ENCODE measurements around the gene NEDD4. TPM values are rescaled to one million over a fixed set of nuclear protein-coding genes. Genes with fewer than 3 reads are reported as not detected.

Gene NEDD4
- total RNA-seq, 2 donors from 2014 or later = 7.2 to 10.0 TPM

DNA sequence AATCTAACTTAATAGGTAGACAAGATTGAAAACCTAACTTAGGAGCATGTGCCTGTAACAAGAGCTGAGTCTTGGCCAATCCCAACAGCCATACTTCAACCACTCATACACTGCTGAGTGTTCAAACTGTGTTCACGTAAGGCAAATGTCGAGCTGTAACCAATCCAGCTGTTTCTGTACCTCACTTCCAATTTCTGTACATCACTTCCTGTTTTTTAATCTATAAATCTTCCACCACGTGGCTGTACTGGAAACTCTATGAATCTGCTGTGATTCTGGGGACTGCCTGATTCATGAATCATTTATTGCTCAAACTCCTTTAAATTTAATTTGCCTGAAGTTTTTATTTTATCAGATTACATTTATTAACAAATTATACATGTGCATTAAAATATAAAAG lies 44.6 kb upstream of the NEDD4 start:
- Histone ChIP-seq H3K4me3 (no peak overlapping the region), H3K27ac (no peak overlapping the region), H3K36me3 (no peaks in the 10 kb centered on the region), H3K27me3 (no peaks in the 10 kb centered on the region), H3K9me3 (no peaks in the 10 kb centered on the region), H3K4me1 (peaks cover 0 to 4% of the 10 kb centered on the region in 2 donors)
- DNase-seq (ENCODE audit: low spot score) = no peak
- TF ChIP-seq, protein P1, sequence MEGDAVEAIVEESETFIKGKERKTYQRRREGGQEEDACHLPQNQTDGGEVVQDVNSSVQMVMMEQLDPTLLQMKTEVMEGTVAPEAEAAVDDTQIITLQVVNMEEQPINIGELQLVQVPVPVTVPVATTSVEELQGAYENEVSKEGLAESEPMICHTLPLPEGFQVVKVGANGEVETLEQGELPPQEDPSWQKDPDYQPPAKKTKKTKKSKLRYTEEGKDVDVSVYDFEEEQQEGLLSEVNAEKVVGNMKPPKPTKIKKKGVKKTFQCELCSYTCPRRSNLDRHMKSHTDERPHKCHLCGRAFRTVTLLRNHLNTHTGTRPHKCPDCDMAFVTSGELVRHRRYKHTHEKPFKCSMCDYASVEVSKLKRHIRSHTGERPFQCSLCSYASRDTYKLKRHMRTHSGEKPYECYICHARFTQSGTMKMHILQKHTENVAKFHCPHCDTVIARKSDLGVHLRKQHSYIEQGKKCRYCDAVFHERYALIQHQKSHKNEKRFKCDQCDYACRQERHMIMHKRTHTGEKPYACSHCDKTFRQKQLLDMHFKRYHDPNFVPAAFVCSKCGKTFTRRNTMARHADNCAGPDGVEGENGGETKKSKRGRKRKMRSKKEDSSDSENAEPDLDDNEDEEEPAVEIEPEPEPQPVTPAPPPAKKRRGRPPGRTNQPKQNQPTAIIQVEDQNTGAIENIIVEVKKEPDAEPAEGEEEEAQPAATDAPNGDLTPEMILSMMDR (IDR thresholded peaks at IDR 0.05) = no peak

DNA sequence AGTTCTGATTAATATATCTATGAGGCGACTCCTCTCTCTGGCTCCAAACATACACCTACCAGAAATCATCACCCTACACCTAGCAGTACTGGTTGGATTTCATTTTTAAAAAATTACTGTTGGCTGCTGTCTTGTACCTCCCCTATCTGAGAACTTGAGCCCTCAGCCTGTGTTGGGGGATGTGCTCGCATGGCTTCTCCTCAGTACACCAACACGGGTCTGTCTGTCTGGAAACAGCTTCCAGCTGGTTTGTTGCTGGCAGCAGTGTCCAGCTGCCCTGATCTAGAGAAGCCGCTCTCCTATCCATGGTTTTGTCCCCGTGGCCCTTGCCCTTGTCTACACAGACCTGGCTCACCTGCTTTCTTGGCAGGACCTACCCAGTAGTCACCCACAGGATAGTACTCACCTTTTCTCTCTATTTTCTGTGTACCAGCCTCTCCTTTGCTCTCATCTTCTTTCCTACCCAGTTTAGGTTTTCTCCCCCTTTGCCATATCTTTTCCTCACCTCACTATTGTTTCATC lies 43.2 kb upstream of the NEDD4 start:
- H3K27ac ChIP-seq = no peak overlapping the region
- peaks cover 0 to 4% of the 10 kb centered on the region in 2 donors for H3K4me1 ChIP-seq
- no peaks in the 10 kb centered on the region for H3K36me3 ChIP-seq
- no peaks in the 10 kb centered on the region for H3K9me3 ChIP-seq
- TF ChIP-seq, protein P1 (IDR thresholded peaks at IDR 0.05) = no peak
- H3K27me3 ChIP-seq = no peaks in the 10 kb centered on the region
- no peak for DNase-seq (ENCODE audit: low spot score)
- H3K4me3 ChIP-seq = no peak overlapping the region

DNA sequence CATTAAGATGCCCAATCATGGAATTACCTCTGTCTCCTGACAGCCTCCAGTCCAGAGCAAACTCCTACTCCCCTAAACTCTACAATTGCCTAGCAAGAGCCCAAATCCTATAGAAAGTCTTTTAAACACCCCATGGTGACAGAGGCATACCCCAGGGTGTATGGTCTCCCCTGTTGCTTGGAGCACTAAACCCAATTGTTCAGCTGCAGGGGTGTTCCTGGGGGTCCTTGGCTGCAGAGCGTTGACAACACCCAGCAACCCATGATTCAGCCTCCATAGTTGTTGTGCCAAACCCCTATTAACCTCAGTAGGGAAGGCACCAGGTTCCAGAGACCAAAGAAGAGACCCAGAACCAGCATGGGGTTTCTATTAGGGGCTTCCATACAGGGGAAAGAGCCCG lies 41.8 kb upstream of the NEDD4 start:
- Histone ChIP-seq H3K9me3 (no peaks in the 10 kb centered on the region), H3K4me1 (peaks cover 0 to 4% of the 10 kb centered on the region in 2 donors), H3K36me3 (no peaks in the 10 kb centered on the region), H3K27me3 (no peaks in the 10 kb centered on the region), H3K4me3 (no peak overlapping the region), H3K27ac (no peak overlapping the region)
- TF ChIP-seq, protein P1 (IDR thresholded peaks at IDR 0.05) = no peak
- DNase-seq (ENCODE audit: low spot score) = no peak

DNA sequence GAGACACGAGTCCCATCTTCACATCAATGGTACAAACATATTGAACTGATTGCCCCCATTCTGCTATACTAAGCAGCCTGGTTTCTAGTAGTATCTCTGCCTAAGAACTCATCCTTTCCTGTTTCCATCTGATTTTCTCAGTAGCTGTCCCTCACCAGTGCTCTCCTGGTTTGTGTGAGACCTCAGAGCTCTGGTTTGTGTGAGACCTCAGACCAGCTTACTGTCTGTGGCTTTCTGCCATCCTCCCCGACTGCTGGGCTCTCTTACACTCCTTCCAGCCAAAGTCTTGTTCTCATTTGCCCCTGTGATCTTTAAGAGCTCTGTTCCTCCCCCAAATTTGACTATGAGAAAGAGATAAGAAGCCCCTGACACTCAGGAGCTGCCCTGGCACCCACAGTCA lies 41.1 kb upstream of the NEDD4 start:
- TF ChIP-seq, protein P1 (IDR thresholded peaks at IDR 0.05) = no peak
- no peak for DNase-seq (ENCODE audit: low spot score)
- H3K4me3 ChIP-seq = no peak overlapping the region

DNA sequence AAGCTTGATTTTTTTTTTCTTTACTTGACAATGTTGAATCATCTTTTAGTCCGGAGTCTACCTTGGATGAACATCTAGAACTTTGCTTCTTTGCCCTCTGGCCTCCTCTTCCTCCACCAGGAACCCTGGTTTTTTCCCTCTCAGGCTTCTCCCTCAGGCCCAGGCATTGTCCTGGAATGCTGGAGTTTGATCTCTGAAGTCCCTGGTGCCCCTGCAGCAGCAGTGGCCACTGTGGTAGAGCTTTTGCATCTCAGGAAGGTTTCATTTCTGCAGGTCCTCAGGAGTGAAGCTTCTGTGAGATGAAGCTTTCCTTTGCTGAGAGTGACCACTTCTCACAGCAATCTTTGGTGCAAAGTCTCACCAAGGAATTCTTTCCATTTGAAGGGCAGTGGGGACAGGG lies 39.0 kb upstream of the NEDD4 start:
- TF ChIP-seq, protein P1 (IDR thresholded peaks at IDR 0.05) = no peak
- no peak for DNase-seq (ENCODE audit: low spot score)
- Histone ChIP-seq H3K9me3 (no peaks in the 10 kb centered on the region), H3K4me1 (no peaks in the 10 kb centered on the region), H3K4me3 (no peak overlapping the region), H3K27ac (no peak overlapping the region), H3K36me3 (no peaks in the 10 kb centered on the region), H3K27me3 (no peaks in the 10 kb centered on the region)

More for the DNA sequence above, 41.1 kb upstream of the NEDD4 start:
- H3K36me3 ChIP-seq = no peaks in the 10 kb centered on the region
- no peaks in the 10 kb centered on the region for H3K4me1 ChIP-seq
- H3K27me3 ChIP-seq = no peaks in the 10 kb centered on the region
- H3K27ac ChIP-seq = no peak overlapping the region
- H3K9me3 ChIP-seq = no peaks in the 10 kb centered on the region

DNA sequence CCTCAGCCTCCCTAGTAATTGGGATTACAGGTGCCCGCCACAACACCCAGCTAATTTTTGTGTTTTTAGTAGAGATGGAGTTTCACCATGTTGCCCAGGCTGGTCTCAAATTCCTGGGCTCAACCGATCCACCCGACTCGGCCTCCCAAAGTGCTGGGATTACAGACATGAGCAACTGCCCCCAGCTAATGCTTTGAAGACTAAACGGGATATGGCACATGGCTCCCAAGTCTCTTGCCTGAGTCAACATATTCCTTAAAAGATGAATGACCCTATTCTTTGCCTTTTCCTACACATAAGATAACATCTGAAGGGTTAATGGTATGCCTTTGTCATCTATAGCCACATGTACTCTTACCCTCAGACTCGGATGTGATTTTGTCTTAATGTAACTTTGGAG lies 38.4 kb upstream of the NEDD4 start:
- H3K9me3 ChIP-seq = no peaks in the 10 kb centered on the region
- H3K27ac ChIP-seq = no peak overlapping the region
- H3K36me3 ChIP-seq = no peaks in the 10 kb centered on the region
- H3K27me3 ChIP-seq = no peaks in the 10 kb centered on the region
- no peak for DNase-seq (ENCODE audit: low spot score)
- TF ChIP-seq, protein P1 (IDR thresholded peaks at IDR 0.05) = no peak
- no peak overlapping the region for H3K4me3 ChIP-seq
- H3K4me1 ChIP-seq = no peaks in the 10 kb centered on the region
